Gastrocnemius medialis (tissue), 4 donors: ENCODE data around the gene NRDC. TPM values are rescaled to one million over a fixed set of nuclear protein-coding genes. Genes with fewer than 3 reads are reported as not detected.
A peak's percentile ranks its signal among the peaks of the same experiment; 100 is the strongest.
"Not testable (repeated sequence)": the region's sequence is repeated elsewhere in the genome, so short reads cannot be mapped to it uniquely, and the experiment has no call there.

Source experiments
- ATAC-seq, 2 donors: fragments of 150-250 bp; one replicate each; pipeline ENCODE4 v1.9.1; 2016
- DNase-seq, 2 donors: peaks; one replicate each; pipeline ENCODE4 v3.0.0-alpha.2; 2019
- H3K27ac ChIP-seq, 4 donors: fragments of 200-600 bp; sonication (generic); 1 replicate in 1 of 4; 2 replicates in 3 of 4; pipeline ENCODE4 v1.5.1; 2016 to 2018; ENCODE audit warnings: mild to moderate bottlenecking in 2 of 4, moderate library complexity in 1 of 4
- H3K27me3 ChIP-seq, 3 donors: fragments of 200-600 bp; sonication (generic) in 2 of 3; 1 replicate in 1 of 3; 2 replicates in 2 of 3; pipeline versions ENCODE4 v1.5.1 to v1.6.0; 2016 to 2019; ENCODE audit warnings: mild to moderate bottlenecking in 1 of 3, moderate library complexity in 1 of 3
- H3K36me3 ChIP-seq, 2 donors: fragments of 200-600 bp; sonication (generic) in 1 of 2; one replicate each; pipeline ENCODE4 v1.5.1; 2017 to 2018
- H3K4me1 ChIP-seq, 2 donors: fragments of 200-600 bp; sonication (generic) in 1 of 2; one replicate each; pipeline ENCODE4 v1.5.1; 2016 to 2017; ENCODE audit warnings: mild to moderate bottlenecking in 2 of 2
- H3K4me3 ChIP-seq, 4 donors: fragments of 200-600 bp; sonication (generic) in 3 of 4; 1 replicate in 1 of 4; 2 replicates in 3 of 4; pipeline ENCODE4 v1.5.1; 2016 to 2019; ENCODE audit warnings: mild to moderate bottlenecking in 2 of 4
- H3K9me3 ChIP-seq, 3 donors: fragments of 200-600 bp; sonication (generic) in 2 of 3; 1 replicate in 1 of 3; 2 replicates in 2 of 3; pipeline ENCODE4 v1.5.1; 2016 to 2019
- POLR2A ChIP-seq, 2 donors: fragments of 450-650 bp; IDR thresholded peaks; one replicate each; pipeline ENCODE4 v1.6.1; 2017; ENCODE audit warnings: antibody characterized with exemption in 2 of 2, mild to moderate bottlenecking in 2 of 2, moderate library complexity in 2 of 2
- in situ Hi-C, 4 donors: fragments of 200-750 bp; cut with MboI; loops; one replicate each; pipeline versions ENCODE4 v1.15.0 to v1.8.0; 2017; ENCODE audit warnings: low sequenced_read_pairs in 4 of 4
- intact Hi-C: fragments of 100-400 bp; cut with DNase I; formaldehyde crosslinking; loops from one replicate; pipeline ENCODE4 v1.15.1; 2023; ENCODE audit warnings: low total_unique reads
- total RNA-seq, 4 donors: library from RNA; depleted of rRNA; stranded (reverse); fragments of >200 nt; gene quantifications; one replicate each; pipeline versions ENCODE4 v1.1.0 to v1.2.3, GENCODE V29; 2016
- TF ChIP-seq, protein P1 (sequence below), 5 experiments: fragments of 450-650 bp in 3 of 5; fragments of 200-600 bp in 2 of 5; sonication (generic) in 2 of 5; IDR thresholded peaks in 4 of 5; conservative IDR thresholded peaks in 1 of 5; 1 replicate in 4 of 5; 2 replicates in 1 of 5; pipeline ENCODE4 v1.5.1; 2016 to 2019; ENCODE audit warnings: antibody characterized with exemption in 5 of 5, mild to moderate bottlenecking in 3 of 5, moderate library complexity in 3 of 5

Gene NRDC
- total RNA-seq, 4 donors from 2014 or later: 180 to 270 (median 239) TPM

DNA sequence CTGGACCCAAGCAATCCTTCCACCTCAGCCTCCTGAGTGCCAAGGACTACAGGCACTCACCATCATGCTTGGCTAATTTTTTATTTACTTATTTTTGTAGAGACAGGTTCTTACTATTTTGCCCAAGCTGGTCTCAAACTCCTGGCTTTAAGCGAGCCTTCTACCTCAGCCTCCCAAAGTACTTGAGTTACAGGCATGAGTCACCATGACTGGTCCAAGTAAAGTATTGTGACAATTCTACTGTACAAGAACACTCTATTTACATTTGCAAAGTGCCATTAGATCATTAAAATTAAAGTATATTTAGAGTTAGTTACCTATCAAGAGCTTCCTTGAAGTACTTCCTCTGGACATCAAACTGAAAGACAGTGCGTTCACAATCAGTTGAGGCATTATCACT, 44.8 kb downstream of the NRDC start:
- no peaks in the 10 kb centered on the region for H3K27me3 ChIP-seq
- peaks cover 0 to 37% of the 10 kb centered on the region in 2 donors for H3K36me3 ChIP-seq
- intact Hi-C loops (no loop called here), in situ Hi-C loops (no loop called here)
- H3K27ac ChIP-seq: no peak overlapping the region
- no peak for DNase-seq
- no peak for ATAC-seq
- H3K4me3 ChIP-seq: no peak overlapping the region
- no peaks in the 10 kb centered on the region for H3K9me3 ChIP-seq
- no peak for TF ChIP-seq POLR2A (IDR thresholded peaks at IDR 0.05)
- TF ChIP-seq, protein P1, sequence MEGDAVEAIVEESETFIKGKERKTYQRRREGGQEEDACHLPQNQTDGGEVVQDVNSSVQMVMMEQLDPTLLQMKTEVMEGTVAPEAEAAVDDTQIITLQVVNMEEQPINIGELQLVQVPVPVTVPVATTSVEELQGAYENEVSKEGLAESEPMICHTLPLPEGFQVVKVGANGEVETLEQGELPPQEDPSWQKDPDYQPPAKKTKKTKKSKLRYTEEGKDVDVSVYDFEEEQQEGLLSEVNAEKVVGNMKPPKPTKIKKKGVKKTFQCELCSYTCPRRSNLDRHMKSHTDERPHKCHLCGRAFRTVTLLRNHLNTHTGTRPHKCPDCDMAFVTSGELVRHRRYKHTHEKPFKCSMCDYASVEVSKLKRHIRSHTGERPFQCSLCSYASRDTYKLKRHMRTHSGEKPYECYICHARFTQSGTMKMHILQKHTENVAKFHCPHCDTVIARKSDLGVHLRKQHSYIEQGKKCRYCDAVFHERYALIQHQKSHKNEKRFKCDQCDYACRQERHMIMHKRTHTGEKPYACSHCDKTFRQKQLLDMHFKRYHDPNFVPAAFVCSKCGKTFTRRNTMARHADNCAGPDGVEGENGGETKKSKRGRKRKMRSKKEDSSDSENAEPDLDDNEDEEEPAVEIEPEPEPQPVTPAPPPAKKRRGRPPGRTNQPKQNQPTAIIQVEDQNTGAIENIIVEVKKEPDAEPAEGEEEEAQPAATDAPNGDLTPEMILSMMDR (IDR thresholded peaks at IDR 0.05 in 4 of 5, conservative IDR thresholded peaks at IDR 0.05 in 1 of 5): no peak
- no peaks in the 10 kb centered on the region for H3K4me1 ChIP-seq

DNA sequence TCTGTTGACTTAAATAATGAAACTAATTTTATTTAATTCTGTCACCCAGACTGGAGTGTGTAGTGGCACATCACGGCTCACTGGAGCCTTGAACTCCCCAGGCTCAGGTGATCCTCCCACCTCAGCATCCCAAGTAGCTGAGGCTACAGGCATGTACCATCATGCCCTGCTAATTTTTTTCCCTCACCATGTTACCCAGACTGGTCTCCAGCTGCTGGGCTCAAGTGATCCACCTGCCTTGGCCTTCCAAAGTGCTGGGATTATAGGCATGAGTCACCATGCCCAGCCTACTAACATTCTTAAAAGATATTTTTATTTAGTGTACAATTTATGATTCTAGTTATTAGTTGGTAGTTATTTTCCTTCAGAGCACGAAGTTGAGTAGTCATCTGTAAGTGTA, 49.5 kb downstream of the NRDC start:
- Histone ChIP-seq H3K36me3 (peaks cover 0 to 64% of the 10 kb centered on the region in 2 donors), H3K27me3 (no peaks in the 10 kb centered on the region), H3K4me3 (no peak overlapping the region), H3K4me1 (no peaks in the 10 kb centered on the region), H3K27ac (no peak overlapping the region), H3K9me3 (no peaks in the 10 kb centered on the region)
- ATAC-seq (peak in 1 of 2 donors; percentile 21), DNase-seq (no peak)
- in situ Hi-C loops (no loop called here), intact Hi-C loops (no loop called here)
- TF ChIP-seq, protein P1 (IDR thresholded peaks at IDR 0.05 in 4 of 5, conservative IDR thresholded peaks at IDR 0.05 in 1 of 5): no peak
- no peak for TF ChIP-seq POLR2A (IDR thresholded peaks at IDR 0.05)

DNA sequence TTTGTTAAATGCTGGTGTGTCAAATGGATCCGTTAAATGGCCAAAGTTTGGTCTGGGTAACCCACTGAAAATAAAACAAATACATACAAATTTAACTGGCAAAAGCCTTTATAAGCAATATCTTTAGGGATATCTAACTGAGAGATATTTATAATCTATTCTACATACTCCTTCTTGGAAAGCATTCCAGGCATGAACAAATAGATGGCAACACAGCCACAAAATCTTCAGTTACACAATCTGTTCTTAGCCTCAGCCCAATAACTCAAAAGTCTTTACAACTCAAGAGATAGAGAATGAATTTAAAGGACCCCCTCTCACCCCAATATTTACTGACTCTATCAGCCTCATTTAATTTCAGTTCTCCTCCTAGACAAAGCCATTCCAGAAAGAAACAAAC, 58.7 kb downstream of the NRDC start:
- ATAC-seq (no peak), DNase-seq (no peak)
- Histone ChIP-seq H3K27ac (no peak overlapping the region), H3K27me3 (no peaks in the 10 kb centered on the region), H3K36me3 (peaks cover 0 to 48% of the 10 kb centered on the region in 2 donors), H3K4me1 (peaks cover 6 to 8% of the 10 kb centered on the region in 2 donors), H3K9me3 (no peaks in the 10 kb centered on the region), H3K4me3 (no peak overlapping the region)
- intact Hi-C loops: no loop called here
- TF ChIP-seq POLR2A (IDR thresholded peaks at IDR 0.05): no peak
- TF ChIP-seq, protein P1 (IDR thresholded peaks at IDR 0.05 in 4 of 5, conservative IDR thresholded peaks at IDR 0.05 in 1 of 5): no peak
- in situ Hi-C loops: no loop called here

DNA sequence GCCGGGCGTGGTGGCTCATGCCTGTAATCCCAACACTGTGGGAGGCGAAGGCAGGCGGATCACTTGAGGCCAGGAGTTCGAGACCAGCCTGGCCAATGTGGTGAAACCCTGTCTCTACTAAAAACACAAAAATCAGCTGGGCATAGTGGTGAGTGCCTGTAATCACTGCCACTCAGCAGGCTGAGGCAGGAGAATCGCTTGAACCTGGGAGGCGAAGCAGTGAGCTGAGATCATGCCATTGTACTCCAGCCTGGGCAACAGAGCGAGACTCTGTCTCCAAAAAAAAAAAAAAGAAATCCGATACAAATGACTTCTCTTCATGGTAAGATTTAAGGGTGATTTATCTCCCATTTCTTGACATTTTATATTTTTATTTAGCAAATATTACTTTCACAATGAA, 59.5 kb downstream of the NRDC start:
- intact Hi-C loops: not testable (repeated sequence)

DNA sequence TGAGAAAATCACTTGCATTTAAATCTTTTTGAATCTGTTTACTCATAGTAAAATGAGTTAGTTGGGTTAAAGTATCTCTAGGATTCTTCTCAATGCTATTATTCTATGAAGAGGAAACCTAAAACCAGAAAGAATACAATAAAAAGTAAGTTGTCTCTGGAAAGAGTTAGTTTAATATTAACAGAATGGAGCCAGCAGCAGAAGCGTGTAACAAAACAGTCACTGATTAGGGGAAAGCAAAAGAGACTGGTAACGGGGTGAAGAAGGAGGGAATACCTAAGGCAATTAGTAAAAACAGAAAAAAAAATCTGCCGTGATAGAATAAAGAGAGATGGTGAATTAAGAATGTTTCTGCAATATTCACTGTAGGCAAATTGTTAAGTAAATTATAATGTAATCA, 60.0 kb downstream of the NRDC start:
- no peak overlapping the region for H3K27ac ChIP-seq
- H3K4me1 ChIP-seq: peaks cover 6 to 8% of the 10 kb centered on the region in 2 donors
- H3K4me3 ChIP-seq: no peak overlapping the region
- intact Hi-C loops: no loop called here
- in situ Hi-C loops: no loop called here
- DNase-seq (no peak), ATAC-seq (no peak)
- peaks cover 0 to 54% of the 10 kb centered on the region in 2 donors for H3K36me3 ChIP-seq
- no peaks in the 10 kb centered on the region for H3K27me3 ChIP-seq
- no peak for TF ChIP-seq POLR2A (IDR thresholded peaks at IDR 0.05)
- TF ChIP-seq, protein P1 (IDR thresholded peaks at IDR 0.05 in 4 of 5, conservative IDR thresholded peaks at IDR 0.05 in 1 of 5): no peak
- no peaks in the 10 kb centered on the region for H3K9me3 ChIP-seq

More for the DNA sequence above, 59.5 kb downstream of the NRDC start:
- H3K4me3 ChIP-seq, H3K27ac ChIP-seq, ATAC-seq, H3K27me3 ChIP-seq, DNase-seq, H3K9me3 ChIP-seq, H3K4me1 ChIP-seq, in situ Hi-C loops: not testable (repeated sequence)
- peaks cover 0 to 52% of the 10 kb centered on the region in 2 donors for H3K36me3 ChIP-seq
